Hepatic stellate cell (primary cell): Measurements from ENCODE around the gene DHCR7.

Source experiments
- DNase-seq: peaks from one replicate; pipeline ENCODE4 v3.0.0; 2011; ENCODE audit warnings: low spot score

Gene DHCR7

GRCh38 chr11:71477641-71478527 is 29.7 kb upstream of the DHCR7 start:
- DNase-seq: no peak

GRCh38 chr11:71476926-71477640 is 28.9 kb upstream of the DHCR7 start:
- no peak for DNase-seq

- DNase-seq: no peak
Observed at GRCh38 chr11:71476031-71476430, 27.8 kb upstream of the DHCR7 start.

DNA sequence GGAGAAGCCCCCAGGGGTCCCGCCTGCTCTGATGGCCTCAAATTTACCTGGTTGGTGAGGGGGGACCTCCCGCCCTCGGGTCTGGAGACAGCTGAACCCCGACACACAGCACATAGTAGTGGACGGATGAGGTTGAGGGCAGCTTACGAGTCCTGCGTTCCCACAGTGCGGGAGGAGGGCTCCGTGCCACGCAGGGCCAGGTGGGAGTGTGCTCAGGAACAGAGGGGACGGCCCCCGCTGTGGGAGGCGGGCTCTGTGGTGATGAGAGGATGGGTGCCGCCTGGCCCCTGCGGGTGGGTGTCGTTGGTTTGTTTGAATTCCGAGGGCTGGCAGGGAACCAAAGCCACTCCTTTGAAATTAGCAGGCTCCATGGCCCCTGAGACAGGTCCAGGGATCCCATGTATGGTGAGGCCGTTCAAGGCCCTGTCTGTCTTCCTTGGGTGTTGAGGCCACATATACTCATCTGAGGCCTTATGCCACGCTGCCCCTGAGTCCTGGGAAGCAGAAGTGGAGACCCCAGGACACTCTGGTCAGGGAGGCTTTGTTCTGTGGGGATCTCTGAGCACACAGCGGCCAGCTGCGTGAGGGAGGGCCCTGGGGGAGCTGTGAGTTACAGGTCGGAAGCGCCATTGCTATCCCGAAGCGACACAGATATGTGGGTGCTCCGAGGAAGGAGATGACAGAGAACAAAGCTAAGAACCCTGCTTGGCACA is 26.7 kb upstream of the DHCR7 start:
- DNase-seq: no peak

GRCh38 chr11:71474141-71474770 is 26.1 kb upstream of the DHCR7 start:
- no peak for DNase-seq

DNA sequence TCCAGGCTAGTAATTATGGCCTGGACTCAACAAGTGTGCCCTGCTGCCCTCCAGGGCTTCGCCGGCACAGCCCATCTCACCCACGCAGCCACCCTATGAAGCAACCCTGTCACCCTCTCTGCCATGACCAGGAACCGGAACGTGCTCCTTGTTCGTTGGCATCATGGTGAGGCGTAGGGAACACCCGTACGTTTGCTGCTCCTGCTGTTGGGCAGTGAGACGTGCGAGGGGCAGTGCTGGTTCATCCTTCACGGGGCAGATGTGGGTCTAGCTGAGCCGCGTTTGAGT is 25.5 kb upstream of the DHCR7 start:
- DNase-seq: no peak

GRCh38 chr11:71472941-71473792 is 25.0 kb upstream of the DHCR7 start:
- no peak for DNase-seq

- no peak for DNase-seq
Observed at GRCh38 chr11:71472357-71472885, 24.2 kb upstream of the DHCR7 start.

- DNase-seq: no peak
Observed at GRCh38 chr11:71470946-71471345, 22.8 kb upstream of the DHCR7 start.

GRCh38 chr11:71467164-71467563 is 19.0 kb upstream of the DHCR7 start:
- no peak for DNase-seq

GRCh38 chr11:71466358-71466757 is 18.2 kb upstream of the DHCR7 start:
- no peak for DNase-seq

- no peak for DNase-seq
Observed at GRCh38 chr11:71465054-71465453, 16.9 kb upstream of the DHCR7 start.

GRCh38 chr11:71463331-71464211 is 15.4 kb upstream of the DHCR7 start:
- DNase-seq: no peak

DNA sequence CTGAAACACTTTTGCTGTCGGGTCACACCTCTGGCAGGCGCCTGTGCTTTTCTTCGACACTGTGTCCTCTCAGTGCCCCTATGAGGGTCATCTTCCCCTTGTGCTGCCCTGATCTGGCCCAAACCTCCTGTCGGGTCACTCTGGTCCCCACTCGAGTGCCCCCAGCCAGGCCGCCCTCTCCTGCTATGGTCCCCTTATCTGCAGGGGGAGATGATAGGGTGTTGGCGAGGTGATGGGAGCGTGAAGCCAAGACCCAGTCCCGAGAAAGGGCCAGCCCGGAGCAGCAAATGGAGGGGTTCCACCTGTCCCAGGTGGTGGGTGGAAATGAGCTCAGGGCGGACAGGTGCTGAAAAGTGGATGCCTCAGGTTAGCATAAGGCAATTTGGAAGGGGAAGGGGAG is 14.5 kb upstream of the DHCR7 start:
- DNase-seq: no peak

DNA sequence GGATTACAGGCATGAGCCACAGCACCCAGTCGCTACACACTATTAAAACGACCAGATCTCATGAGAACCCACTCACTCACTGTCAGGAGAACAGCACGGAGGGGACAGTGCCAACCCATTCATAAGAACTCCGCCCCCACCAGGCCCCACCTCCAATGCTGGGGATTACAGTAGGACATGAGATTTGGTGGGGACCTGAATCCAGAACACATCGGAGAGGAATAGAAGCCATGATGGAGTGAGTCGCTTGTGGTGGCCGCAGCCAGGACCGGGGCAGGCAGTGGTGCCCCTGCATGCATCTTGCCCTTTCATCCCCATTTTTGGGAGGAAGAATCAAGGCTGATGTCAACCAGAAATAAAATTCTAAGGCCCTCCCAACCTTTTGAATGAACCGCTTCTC is 13.5 kb upstream of the DHCR7 start:
- no peak for DNase-seq

GRCh38 chr11:71459767-71460320 is 11.7 kb upstream of the DHCR7 start:
- no peak for DNase-seq

- no peak for DNase-seq
Observed at GRCh38 chr11:71459076-71459766, 11.0 kb upstream of the DHCR7 start.

GRCh38 chr11:71458146-71459070 is 10.2 kb upstream of the DHCR7 start:
- DNase-seq: no peak
